ENCODE data around the gene CHRNA4.

Gene CHRNA4

DNA sequence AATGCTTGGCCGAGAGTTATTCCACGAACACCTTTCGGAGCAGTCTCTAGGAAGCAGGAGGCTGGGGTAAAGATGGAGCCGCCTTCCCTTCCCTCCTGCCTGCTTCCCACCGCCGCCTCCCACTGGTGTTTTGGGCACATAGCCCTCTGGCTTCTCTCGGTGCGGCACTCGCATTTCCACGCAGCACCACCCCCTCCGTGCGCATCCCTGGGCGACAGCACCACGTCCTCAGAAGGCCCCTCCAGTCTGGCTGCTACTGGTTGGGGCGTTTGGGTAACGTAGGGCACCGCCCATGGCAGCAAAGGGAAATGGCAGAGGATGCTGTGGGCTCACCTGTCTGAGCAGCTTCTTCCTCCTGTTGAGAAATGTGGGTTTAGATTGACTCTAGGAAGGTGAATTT is 65.7 kb downstream of the CHRNA4 start:
- Histone ChIP-seq H3K4me1 (peaks cover 0 to 5% (median 0%) of the 10 kb centered on the region in 4 donors), H3K27ac (no peak overlapping the region), H3K9me3 (peaks cover 0 to 4% (median under 1%) of the 10 kb centered on the region in 3 donors), H3K36me3 (no peaks in the 10 kb centered on the region), H3K27me3 (peaks cover 0 to 76% of the 10 kb centered on the region in 2 donors), H3K4me3 (no peak overlapping the region)
- no peak for DNase-seq
- intact Hi-C loops (cut with DNase I; ENCODE audit: low total_unique reads) = no loop called here
- TF ChIP-seq, protein P1, sequence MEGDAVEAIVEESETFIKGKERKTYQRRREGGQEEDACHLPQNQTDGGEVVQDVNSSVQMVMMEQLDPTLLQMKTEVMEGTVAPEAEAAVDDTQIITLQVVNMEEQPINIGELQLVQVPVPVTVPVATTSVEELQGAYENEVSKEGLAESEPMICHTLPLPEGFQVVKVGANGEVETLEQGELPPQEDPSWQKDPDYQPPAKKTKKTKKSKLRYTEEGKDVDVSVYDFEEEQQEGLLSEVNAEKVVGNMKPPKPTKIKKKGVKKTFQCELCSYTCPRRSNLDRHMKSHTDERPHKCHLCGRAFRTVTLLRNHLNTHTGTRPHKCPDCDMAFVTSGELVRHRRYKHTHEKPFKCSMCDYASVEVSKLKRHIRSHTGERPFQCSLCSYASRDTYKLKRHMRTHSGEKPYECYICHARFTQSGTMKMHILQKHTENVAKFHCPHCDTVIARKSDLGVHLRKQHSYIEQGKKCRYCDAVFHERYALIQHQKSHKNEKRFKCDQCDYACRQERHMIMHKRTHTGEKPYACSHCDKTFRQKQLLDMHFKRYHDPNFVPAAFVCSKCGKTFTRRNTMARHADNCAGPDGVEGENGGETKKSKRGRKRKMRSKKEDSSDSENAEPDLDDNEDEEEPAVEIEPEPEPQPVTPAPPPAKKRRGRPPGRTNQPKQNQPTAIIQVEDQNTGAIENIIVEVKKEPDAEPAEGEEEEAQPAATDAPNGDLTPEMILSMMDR (IDR thresholded peaks at IDR 0.05) = no peak

DNA sequence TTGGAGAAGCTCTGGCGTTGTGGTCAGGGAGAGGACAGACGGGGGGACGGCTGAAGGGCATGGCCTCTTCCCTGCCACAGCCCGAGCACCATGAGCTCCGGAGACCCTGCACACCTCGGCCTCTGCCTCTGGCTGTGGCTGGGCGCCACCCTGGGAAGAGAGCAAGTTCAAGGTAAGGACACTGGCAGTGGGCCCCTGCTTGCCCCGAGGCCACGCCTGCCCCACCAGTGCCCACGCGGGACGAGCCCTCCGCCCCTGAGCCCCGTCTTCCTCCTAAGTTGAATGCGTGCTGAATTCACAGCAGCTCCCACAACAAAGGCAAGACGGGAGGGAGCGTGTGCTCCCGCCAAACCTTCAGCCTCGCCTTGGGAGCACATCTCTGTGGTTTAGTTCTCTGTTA is 66.1 kb downstream of the CHRNA4 start:
- H3K27ac ChIP-seq = no peak overlapping the region
- intact Hi-C loops (cut with DNase I; ENCODE audit: low total_unique reads) = no loop called here
- H3K4me1 ChIP-seq = peaks cover 0 to 5% (median 0%) of the 10 kb centered on the region in 4 donors
- no peaks in the 10 kb centered on the region for H3K36me3 ChIP-seq
- peaks cover 0 to under 1% (median 0%) of the 10 kb centered on the region in 3 donors for H3K9me3 ChIP-seq
- no peak overlapping the region for H3K4me3 ChIP-seq
- peaks cover 0 to 76% of the 10 kb centered on the region in 2 donors for H3K27me3 ChIP-seq
- no peak for DNase-seq
- TF ChIP-seq, protein P1 (IDR thresholded peaks at IDR 0.05) = no peak

DNA sequence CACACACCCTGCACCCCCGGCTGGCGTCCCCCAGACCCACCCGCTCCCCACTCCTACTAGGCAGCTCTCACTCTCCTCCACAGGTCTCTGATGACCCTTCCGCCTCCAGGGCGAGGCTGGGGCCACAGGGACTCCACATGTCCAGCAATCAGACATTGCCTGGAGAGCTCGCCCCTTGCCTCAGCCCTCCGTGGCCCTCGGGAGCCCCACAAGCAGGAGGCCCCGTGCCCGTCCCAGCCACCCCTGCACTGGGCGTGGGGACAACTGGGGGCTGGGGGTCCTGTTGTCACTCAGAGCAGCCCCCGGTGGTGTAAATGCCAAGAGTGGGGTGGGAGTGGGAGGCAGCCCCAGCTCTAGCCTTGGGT is 66.6 kb downstream of the CHRNA4 start:
- H3K36me3 ChIP-seq = peaks cover 0 to 4% (median 0%) of the 10 kb centered on the region in 3 donors
- H3K27me3 ChIP-seq = peaks cover 0 to 76% of the 10 kb centered on the region in 2 donors
- TF ChIP-seq, protein P1 (IDR thresholded peaks at IDR 0.05) = no peak
- H3K27ac ChIP-seq = no peak overlapping the region
- no peaks in the 10 kb centered on the region for H3K9me3 ChIP-seq
- DNase-seq = no peak
- no peak overlapping the region for H3K4me3 ChIP-seq
- intact Hi-C loops (cut with DNase I; ENCODE audit: low total_unique reads) = no loop called here
- peaks cover 0 to 5% (median 0%) of the 10 kb centered on the region in 4 donors for H3K4me1 ChIP-seq

DNA sequence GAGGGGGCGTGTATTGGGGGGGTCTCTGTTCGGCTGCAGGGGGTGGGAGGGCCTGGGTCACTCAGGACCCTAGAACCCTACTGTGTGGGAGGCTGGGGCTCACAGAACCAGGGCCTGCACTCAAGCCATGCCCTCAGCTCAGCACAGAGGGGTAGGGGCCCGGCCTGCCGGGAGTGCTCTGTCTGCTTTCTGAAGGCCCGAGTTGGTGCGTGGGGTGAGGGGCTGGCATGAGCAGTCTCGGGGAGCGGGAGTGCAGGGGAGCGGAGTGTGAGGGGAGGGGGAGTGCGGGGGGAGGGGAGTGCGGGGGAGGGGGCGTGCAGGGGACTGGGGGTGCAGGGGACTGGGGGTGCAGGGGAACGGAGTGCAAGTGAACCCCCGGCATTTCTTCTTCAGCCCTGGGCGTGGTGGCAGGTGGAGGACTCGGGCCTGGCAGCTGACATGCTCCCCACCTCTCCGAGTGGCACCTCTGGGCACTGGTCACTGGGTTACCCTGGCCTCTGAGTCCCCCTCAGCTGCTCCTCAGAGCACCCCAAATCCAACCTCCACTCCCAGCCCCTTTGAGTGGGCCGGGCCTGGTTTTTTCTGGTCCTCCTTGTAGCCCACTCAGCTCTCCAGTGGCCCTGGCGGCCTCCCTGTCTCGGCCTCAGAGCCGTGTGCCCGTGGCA is 67.1 kb downstream of the CHRNA4 start:
- no peaks in the 10 kb centered on the region for H3K9me3 ChIP-seq
- intact Hi-C loops (cut with DNase I; ENCODE audit: low total_unique reads) = no loop called here
- no peak for DNase-seq
- H3K4me1 ChIP-seq = peaks cover 0 to 5% (median 0%) of the 10 kb centered on the region in 4 donors
- no peak overlapping the region for H3K4me3 ChIP-seq
- TF ChIP-seq, protein P1 (IDR thresholded peaks at IDR 0.05) = no peak
- peaks cover 0 to 9% (median 5%) of the 10 kb centered on the region in 3 donors for H3K36me3 ChIP-seq
- peaks cover 0 to 72% of the 10 kb centered on the region in 2 donors for H3K27me3 ChIP-seq
- no peak overlapping the region for H3K27ac ChIP-seq

DNA sequence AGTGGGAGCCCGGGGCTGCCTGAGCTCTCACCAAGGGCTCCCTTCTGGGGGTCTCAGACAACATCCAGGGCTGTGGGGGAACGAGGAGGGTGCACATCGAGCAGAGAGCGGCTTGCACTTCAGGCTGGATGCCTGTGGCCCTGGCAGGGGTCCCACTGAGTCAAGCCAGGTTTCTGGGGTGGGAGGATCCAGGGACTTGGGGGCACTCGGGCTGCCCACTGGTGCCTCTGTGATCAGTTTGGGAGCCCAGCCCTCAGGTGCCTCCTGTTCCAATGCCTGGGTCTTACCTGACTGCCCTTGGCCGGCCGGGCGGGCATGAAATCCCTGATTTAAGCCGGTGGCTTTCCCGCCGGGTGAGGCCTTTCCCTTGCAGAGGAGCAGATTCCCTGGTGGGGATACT is 67.7 kb downstream of the CHRNA4 start:
- H3K4me1 ChIP-seq = peaks cover 0 to 5% (median 0%) of the 10 kb centered on the region in 4 donors
- peaks cover 0 to 67% of the 10 kb centered on the region in 2 donors for H3K27me3 ChIP-seq
- TF ChIP-seq, protein P1 (IDR thresholded peaks at IDR 0.05) = no peak

More for the DNA sequence above, 67.7 kb downstream of the CHRNA4 start:
- no peaks in the 10 kb centered on the region for H3K9me3 ChIP-seq
- DNase-seq = no peak
- H3K27ac ChIP-seq = no peak overlapping the region
- peaks cover 5 to 15% (median 10%) of the 10 kb centered on the region in 3 donors for H3K36me3 ChIP-seq
- intact Hi-C loops (cut with DNase I; ENCODE audit: low total_unique reads) = no loop called here
- no peak overlapping the region for H3K4me3 ChIP-seq
